ENCODE data around the gene FCRL2.
"Not testable (repeated sequence)": the region's sequence is repeated elsewhere in the genome, so short reads cannot be mapped to it uniquely, and the experiment has no call there.

The FCRL2 gene

DNA sequence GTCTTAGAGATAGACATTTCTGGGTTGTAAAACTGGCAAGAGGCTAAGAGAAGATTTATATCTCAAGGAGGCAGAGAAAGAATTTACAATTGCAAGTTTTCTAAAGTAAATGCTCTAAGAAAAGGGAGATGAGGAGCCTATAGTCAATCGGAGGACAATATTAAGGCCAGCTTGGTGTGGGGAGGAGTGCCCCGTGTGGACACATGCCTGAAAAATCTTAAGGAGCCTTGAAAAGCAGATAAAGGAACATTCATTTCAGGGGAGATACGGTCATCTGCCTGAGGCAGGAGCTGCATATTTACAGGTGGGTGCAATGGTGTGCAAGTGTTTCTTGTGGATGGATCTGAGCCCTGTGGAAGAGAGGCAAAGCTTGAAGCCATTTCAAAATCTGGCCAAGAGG is 25.6 kb downstream of the FCRL2 start:
- no peak for DNase-seq (ENCODE audit: low read depth, low spot score)

DNA sequence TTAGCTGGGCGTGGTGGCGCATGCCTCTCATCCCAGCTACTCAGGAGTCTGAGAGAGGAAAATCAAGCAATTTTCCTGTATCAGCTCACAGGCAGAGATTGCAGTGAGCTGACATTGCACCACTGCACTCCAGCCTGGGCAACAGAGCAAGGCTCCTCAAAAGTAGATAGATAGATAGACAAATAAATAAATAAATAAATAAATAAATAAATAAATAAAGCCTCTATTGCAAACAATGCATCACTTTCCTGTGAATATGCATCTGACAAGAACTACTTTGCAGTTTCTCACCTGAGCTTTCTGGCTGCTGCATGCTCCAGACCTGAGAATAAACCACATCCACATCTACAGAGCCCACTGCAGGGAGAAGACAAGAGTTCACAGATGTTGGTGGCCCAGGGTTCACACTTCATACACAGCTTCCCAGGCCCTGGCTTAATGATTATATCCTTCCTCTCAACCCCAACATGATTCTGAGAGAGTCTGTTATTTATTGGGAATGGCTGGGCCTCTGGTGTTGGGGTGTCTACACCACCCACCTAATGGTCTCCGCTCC is 28.6 kb downstream of the FCRL2 start:
- no peak for DNase-seq (ENCODE audit: low read depth, low spot score)

DNA sequence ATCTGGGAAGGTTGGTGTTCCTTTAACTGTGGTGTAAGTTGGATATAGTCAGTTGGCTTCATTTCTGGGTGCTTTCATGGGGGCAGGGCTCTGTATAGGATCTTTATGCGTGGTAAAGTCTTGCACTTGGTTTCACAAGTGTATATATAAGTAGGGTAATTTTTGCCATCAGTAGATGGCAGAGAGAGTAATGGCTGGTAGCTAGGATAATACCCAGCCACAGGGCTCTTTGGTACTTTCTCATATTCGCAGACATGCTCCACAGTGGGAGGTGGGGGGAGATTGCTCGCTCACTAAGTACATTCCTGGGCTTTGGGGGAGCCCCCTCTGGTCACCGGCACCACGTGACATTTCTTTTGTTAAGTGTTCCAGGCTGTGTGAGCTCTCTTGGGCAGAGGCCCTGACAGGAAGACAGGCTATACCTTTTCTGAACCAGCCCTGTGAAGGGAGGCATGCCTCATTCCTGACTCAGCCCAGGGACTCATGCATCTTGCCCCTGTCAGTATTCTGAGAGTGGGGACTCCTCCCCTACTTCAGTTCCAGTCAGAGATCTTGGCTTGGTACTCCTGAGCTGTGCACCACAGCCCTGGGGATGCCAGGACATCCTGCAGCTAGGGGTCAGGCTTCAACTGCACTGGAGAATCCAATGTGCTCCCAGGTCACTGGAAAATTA is 37.6 kb downstream of the FCRL2 start:
- no peak for DNase-seq (ENCODE audit: low read depth, low spot score)

DNA sequence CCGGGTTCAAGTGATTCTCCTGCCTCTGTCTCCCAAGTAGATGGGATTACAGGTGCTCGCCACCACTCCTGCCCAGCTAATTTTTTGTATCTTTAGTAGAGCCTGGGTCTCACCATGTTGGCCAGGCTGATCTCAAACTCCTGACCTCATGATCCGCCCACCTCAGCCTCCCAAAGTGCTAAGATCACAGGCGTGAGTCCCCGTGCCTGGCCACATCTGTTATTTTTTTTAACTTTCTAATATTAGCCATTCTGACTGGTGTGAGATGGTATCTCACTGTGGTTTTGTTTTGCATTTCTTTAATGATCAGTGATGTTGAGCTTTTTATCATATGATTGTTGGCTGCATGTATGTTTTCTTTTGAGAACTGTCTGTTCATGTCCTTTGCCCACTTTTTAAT is 40.9 kb downstream of the FCRL2 start:
- not testable (repeated sequence) for DNase-seq (ENCODE audit: low read depth, low spot score)

DNA sequence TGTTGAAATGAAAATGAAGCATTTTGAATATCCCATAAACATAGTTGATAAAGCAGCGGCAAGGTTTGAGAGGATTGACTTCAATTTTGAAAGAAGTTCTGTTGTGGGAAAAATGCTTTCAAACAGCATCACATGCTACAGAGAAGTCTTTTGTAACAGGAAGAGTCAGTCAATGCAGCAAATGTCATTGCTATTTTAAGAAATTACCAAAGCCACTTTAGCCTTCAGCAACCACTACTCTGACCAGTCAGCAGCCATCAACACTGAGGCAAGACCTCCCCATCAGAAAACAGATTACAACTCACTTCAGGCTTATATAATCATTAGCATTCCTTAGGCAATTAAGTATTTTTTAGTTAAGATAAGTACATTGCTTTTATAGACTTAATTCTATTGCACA is 42.6 kb downstream of the FCRL2 start:
- DNase-seq (ENCODE audit: low read depth, low spot score) = no peak

DNA sequence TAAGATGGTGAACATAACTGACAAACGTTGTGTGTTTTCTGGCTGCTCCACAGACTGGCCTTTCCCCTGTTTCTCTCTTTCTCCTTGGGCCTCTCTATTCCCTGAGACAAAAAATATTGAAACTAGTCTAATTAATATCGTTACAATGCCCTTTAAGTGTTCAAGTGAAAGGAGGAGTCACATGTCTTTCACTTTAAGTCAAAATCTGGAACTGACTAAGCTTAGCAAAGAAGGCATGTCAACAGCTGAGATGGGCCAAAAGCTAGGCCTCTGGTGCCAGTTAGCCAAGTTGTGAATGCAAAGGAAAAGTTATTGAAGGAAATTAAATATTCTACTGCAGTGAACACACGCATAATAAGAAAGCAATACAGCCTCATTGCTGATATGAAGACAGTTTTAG is 44.2 kb downstream of the FCRL2 start:
- DNase-seq (ENCODE audit: low read depth, low spot score) = no peak

DNA sequence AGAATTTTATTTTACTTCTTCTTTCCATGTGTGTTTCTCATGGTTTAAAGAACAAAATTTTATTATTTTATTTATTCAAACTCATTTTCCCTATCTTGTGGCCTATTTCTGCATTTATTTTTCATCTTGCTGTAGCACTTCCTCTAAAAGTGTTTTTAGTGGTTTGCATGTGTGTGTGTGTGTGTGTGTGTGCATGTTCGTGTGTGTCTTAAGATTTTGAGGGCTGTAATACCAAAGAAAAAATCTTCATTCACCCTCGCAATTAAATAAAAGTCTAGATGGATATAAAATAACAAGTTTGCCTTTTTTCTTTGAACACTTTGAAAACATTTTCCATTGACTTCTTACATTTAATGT is 51.7 kb downstream of the FCRL2 start:
- no peak for DNase-seq (ENCODE audit: low read depth, low spot score)

DNA sequence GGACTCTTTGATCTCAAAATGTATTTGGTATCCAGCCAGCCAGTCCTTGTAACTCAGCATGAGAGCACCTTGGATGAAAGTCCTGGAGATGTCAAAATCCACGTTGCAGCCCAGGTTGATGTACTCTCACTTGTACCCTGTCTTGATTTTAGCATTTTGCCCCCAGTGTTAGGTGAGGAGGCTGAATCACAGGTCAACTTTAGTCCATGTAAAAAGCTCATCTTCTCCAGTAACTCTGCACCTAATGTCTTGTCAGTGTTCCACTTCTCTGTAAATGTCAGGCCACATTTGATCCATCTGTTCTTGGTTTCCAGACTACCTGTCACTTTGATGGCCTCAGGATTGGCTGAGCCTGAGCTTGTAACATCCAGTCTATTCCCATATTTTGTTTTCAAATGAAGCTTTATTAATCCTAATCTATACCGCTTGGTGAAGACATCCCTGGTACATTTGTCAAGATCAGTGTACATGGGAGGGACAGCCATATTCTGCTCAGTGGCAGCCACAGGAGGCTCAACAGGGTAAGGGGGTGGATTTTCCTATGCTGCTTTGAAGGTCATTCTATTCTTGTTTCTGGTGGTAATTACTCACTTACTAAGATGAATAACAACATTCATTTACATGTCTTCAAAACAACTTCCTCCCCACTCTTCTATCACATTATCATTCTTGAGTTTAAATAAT is 52.3 kb downstream of the FCRL2 start:
- DNase-seq (ENCODE audit: low read depth, low spot score) = no peak

DNA sequence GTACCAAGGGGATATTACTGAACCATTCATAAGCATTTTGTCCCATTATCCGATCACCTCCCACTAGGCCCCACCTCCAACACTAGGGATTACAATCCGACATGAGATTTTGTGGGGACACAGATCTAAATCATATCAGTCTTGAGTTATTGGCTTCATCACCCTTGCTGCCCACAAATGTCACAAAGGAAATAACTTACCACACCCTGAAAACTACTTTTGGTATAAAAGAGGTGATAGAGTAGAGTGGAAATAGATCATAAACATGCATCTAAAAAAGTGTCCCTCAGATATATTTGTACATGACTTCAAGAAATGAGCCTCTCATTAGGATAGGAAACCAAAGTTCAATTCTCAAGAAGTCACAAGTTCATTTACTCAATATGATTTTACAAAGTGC is 53.8 kb downstream of the FCRL2 start:
- no peak for DNase-seq (ENCODE audit: low read depth, low spot score)

DNA sequence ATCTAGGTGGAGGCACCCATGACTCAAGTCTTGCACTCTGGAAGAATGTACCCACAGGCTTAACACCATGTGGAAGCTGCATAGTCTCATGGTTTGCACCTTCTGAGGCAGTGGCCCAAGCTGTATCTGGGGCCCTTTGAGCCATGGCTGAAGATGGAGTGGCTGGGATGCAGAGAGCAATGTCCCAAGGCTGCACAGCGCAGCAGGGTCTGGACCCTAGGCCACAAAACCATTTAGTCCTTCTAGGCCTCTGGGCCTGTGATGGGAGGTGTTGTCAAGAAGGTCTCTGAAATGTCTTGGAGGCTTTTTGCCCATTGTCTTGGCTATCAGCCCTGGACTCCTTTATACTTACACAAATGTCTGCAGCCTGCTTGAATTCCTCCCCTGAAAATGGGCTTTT is 54.9 kb downstream of the FCRL2 start:
- no peak for DNase-seq (ENCODE audit: low read depth, low spot score)

DNA sequence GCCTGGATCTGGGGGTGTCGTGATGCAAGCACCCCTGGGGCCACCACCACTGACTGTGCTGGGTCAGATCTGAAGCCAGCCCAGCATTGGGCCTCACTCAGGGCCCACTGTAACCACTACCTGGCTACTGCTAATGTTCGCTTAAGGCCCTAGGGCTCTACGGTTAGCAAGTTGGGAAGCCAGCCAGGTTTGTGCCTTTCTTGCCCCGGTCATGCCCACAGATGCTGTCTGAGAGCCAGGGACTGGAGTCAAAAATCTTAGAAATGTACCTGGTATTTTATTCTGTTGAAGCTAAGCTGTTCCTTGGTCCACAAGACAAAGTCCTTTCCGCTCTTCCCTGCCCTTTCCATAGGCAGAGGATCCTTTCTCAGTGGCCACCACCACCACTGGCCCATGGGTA is 61.2 kb downstream of the FCRL2 start:
- no peak for DNase-seq (ENCODE audit: low read depth, low spot score)

DNA sequence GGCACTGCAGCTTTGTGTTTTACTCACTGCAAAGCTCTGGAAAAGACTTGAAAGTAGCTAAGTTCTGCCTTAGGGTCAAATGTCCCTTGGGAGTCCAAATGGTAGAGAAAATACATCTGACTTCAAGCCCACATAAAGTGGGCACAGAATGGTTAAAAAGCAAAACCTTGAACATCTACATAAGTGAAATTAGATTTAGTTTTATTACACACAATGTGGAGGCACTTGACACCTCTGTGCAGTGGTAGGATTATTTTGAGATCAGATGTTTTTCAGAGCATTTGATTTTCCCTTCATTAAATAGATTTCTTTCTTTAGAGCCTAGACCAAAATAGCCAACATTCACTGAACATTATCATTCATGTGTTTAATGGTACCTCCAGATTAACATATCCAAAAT is 65.1 kb downstream of the FCRL2 start:
- DNase-seq (ENCODE audit: low read depth, low spot score) = no peak

DNA sequence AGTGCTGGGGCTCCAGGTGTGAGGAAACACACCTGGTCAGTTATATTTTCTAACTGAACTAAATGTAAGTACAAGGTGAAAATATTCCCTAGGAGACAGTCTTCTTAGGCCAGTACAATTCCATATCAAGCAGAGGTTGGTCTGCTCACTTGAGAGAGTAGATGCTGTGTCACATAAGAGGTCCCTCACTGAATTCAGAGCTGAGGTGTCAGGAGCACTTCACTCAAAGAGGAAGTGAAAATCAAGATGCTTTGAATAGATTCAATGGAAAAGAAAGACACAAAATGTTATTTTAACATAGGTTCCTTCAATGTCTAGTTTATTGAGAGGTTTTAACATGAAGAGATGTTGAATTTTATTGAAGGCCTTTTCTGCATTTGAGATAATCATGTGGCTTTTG is 72.1 kb downstream of the FCRL2 start:
- no peak for DNase-seq (ENCODE audit: low read depth, low spot score)

DNA sequence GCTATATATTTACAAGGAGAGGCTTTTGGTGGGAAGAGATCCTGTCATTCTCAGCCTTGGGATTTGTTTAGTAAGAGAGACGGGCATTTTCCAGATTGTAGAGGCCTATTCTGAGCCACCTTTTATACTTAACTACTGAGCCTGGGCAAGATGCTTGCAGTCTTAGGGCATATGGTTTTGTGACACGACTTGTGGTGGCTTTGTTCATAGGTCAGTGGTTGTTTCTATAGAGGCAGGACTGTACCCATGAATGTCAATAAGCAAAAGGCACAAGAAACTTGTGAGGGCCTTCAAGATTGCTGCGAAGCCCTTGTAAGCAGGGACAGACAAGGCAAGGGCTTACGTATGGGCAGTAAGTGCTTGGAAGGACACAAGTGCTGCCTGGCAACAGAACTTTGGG is 73.0 kb downstream of the FCRL2 start:
- DNase-seq (ENCODE audit: low read depth, low spot score) = no peak

DNA sequence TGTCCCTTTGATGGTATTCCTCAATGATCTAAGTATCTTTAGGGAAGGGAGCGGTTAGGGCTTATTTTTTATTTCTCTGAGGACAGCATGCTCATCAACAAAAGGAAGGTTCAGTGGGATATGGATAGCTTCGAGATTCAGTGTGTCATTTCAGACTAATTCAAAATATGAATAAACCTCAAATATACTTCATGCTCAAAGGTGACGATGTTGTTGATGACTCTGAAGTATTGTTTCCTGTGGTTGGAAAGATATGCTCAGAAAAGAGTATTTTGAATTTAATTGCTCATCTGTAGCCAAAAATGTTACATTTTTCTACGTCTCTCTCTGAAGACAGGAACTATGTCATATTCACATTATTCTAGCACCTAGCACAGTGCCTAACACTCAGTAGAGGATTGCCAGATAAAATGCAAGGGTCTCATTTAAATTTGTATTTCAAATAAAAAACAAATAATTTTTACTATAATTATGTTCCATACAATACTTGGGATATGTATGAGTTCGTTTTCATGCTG is 74.6 kb downstream of the FCRL2 start:
- no peak for DNase-seq (ENCODE audit: low read depth, low spot score)

DNA sequence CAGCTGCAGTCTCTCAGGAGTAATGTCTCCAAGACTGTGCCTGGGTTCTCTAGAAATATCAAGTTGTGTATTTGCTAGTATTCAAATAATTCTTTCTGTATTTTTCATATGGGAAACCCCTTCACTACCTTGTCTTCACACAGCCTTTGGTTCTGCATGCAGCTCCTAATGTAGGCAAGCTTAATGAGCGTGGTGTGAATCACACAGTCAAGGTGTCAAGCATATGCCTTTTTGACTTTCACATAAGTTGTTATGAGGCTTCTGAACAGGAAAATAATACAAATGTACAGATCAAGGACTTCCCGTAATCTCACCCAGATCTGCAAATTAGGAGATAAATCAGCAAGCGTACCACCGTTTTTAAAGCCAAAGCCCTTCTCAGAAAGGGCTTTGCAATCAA is 76.2 kb downstream of the FCRL2 start, which contains the start of gene FCRL3:
Gene FCRL3, minus strand, starts transcription at position 38 of the 400 bp plus-strand sequence. CDS start 280 bp downstream, outside the sequence.
- DNase-seq (ENCODE audit: low read depth, low spot score) = no peak

DNA sequence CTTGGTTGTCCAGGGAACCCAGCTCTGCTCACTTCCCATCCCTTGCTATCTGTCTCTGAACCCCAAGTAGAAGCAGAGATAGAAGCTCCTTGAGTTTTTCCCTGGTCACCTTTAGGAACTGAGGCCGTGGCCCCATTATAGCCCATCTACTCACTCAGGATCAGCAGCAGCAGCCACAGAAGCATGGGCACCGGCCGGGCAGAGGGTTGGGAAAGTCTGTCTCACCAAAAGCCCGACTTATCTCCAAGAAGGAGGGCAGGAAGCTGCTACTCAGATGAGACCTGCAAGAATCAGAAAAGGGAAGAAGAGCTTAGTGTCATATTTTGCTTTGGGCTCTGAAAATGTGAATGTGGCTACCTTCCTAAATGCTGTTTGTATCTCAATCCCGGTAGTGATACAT is 76.6 kb downstream of the FCRL2 start:
- no peak for DNase-seq (ENCODE audit: low read depth, low spot score)

DNA sequence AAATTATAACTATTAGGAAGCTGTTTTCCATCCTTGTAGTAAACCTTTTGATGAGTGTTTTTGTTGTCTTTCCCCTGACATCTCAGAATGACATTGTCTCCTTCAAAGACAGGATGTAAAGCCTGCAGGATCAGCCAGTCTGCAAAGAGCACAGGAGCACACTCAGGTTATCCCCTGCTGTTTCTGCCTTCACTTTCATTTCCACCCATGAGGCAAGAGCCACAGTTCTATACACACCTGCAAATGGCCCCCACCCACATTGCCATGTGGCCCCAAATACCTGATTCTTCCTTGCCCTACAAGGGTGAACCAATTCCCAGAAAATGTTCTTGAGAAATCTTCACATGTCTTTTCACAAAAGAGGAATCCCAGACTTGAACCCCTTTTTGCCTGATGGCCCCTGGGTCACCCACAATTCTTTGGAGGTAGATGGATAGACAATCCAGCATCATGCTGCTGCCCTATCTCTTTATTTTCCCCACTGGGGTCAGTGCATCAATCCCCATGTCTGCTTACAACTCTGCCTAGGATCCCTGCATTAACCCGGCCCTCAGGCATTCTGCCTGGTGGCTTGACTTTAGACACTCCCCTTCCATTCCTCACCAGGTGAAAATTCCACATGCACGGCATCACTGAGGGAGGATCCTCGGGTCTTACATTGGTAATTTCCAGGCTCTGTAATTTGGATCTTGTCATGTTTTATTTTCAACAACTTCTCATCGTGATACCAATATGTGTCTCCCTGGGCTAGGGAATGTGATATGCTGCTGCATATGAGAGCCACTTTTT is 79.0 kb downstream of the FCRL2 start:
- no peak for DNase-seq (ENCODE audit: low read depth, low spot score)

DNA sequence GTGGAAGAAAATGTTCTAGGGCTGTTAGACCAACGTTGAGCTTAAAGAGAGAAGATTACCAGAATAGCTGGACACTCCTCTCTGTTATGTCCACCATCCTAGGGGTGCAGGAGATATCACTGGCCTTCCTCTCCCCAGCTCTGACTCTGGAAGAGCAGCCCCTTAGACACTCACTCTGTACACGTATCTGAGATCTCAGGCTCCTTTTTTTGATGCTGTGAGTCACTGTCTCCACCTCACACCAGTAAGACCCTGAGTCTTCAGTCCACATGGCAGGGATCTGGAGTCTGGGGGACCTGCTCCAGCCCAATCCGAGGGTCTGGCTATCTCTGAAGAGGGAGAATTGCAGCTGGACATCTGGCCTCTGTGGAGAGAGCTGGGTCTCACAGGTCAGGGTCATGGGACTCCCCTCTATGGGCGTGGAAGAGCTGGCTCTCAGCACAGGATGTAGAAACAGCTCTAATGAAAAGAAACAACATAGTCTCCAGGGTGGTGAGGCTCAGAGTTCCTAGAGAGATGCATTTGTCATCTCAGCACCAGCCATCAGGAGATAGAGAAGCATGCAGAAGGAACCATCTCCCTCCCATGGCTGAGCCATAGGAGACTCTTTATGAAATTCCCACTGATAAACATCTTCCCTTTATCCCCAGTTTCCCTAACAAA is 79.8 kb downstream of the FCRL2 start:
- no peak for DNase-seq (ENCODE audit: low read depth, low spot score)
